ENCODE data around the gene ACSBG1.

Gene ACSBG1

DNA sequence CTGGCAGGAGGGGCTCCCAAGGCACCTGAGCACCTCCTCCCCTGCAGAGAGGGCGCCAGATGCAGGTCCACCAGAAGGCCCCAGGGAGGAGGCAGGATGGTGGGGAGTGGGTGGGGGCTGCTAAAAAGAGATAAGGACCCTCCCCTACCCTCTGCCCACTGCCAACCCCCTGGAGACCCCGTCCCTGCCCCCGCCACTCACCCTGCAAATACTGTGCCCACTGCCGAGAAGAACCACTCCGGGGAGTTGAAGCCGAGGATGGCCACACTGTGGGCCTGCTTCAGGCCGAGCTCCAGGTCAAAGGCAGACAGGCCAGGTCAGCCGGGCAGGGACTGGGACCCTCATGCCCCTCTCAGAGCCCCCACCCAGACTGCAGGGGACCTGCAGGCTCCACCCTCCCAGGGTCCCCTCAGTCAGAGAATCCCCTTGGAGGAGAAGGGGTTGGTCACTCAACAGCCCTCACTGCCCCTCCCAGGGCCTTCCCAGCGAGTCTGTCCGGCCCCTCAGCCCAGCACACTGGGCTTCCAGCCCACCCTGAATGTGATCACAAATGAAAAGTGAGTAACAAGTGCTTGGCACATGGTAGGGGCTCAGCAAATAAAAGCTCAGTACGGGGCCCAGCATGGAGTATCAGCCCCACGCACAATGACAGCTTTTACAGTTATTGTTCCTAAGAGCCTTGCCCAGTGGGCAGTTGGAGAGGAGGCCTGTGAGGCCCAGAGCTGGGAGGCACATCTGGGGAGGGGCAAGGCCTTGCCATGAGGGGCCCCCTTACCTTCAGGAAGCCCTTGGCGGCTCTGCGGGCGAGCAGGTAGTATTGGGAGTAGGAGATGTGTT lies 40.4 kb downstream of the ACSBG1 start:
- no peak overlapping the region for H3K4me3 ChIP-seq (ENCODE audit: low read length)
- no peak for TF ChIP-seq ZNF274 (IDR thresholded peaks at IDR 0.05; ENCODE audit: low read depth, low read length)

DNA sequence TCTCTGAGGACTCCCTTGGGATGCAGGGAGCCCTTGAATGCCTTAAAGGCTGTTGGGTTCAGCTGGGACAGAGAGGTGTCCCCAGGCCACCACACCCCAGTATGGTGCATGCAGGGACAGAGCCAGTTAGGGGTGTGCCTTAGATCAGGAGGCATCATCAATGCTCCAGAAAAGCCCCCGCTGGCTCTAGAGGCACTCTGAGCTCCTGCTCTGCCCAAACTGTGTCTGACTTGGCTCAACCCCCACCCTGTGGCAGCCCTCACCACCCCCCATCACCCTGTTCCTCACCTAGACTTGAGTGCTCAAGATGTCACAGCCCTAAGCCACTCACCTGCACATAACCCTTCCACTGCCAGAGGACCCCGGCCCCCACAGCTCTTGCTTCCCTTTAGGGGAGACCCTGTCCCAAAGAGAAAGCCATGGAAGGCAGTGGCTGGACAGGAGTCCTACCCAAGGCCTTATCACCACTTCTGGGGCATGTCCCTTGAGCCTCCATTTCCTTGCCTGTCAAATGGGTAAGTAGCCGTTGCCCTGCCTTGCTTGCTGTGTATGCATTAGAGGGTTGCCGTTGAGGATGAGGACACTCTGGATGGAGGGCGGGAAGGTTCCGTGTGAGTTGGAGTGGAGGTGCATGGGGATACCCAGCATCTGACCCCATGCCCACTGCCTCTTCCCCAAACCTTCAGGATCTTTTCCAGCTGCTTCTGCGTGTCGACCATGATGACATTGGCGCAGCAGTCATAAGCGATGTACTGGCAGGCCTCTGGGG lies 41.4 kb downstream of the ACSBG1 start:
- no peak for TF ChIP-seq ZNF274 (IDR thresholded peaks at IDR 0.05; ENCODE audit: low read depth, low read length)
- H3K4me3 ChIP-seq (ENCODE audit: low read length), result no peak overlapping the region

DNA sequence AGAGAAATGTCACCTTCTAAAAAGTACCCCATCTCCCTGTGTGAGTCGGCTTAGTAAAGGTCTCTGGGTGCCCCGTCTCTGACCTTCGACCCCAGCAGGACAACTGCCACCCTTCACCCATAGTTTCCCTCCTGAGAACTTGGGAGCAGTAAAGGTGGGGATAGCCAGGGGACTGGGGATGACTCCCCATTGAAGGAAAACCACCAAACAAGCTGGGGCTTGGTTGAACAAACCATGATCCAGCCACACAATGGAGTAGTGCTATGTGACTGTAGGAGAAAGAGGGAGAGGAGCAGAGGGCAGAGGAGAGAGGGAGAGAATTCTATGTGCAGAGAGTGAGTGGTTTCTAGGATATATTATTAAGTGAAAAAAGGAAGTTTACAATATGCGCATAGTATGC lies 51.5 kb downstream of the ACSBG1 start:
- no peak overlapping the region for H3K4me3 ChIP-seq (ENCODE audit: low read length)
- TF ChIP-seq ZNF274 (IDR thresholded peaks at IDR 0.05; ENCODE audit: low read depth, low read length), result no peak

DNA sequence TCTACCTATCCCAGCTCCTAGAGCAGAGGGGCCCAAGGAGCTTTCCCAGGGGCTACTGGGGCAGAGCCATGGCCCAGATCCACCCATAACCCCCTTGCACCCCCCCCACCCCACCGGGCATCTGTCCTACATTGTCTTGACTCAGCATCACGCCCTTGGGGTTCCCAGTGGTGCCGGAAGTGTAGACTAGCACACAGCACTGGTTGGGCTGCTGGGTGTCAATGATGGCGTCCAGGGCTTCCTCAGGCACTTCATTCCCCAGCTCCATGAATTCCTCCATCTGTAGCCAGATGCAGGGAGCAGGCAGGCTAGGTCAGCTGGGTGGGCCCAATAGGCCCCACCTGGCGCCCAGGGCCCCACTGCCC lies 52.0 kb downstream of the ACSBG1 start:
- no peak for TF ChIP-seq ZNF274 (IDR thresholded peaks at IDR 0.05; ENCODE audit: low read depth, low read length)
- H3K4me3 ChIP-seq (ENCODE audit: low read length), result no peak overlapping the region

DNA sequence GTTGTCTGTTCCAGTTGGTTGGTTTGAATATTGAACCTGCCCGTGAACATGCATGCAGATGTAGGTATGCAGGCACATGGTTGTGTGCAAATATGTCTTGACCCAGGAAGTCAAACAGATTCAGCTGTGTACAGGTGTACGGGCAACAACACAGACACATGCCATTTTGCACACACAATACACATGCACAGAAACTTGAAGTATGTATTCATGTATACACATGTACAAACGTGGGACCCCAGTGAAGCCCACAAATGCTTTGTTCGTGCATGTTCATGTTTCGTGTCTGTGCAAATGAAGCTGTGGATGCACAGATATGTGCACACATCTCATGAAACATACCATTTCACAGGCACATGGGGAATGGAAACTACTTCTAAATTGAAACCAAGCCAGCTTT lies 54.5 kb downstream of the ACSBG1 start:
- TF ChIP-seq ZNF274 (IDR thresholded peaks at IDR 0.05; ENCODE audit: low read depth, low read length), result no peak
- no peak overlapping the region for H3K4me3 ChIP-seq (ENCODE audit: low read length)

DNA sequence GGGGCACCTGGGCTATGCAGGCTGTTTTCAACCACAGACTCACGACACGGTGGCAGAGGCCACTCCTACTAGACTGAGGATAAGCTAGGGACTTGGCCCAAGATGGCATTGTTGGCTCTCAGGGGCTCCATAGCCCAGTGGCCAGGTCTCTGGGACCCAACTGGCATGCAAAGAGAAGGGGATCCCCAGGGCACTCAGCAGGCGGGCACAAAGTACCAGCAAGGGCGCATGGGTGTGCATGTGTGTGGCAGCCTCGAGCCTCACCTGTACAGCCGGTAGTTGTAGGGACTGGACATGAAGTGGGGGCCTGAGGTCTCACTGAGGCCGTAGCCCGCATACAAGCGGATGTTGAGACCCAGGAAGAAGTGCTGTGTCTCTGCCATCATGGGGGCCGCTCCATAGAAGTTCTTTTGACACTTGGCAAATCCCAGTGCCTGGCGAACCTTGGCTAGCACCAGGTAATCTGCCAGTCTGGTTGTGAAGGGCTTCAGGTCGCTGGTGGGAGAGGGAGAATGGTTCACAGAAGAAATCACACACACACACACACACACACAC lies 55.0 kb downstream of the ACSBG1 start:
- no peak overlapping the region for H3K4me3 ChIP-seq (ENCODE audit: low read length)
- no peak for TF ChIP-seq ZNF274 (IDR thresholded peaks at IDR 0.05; ENCODE audit: low read depth, low read length)

DNA sequence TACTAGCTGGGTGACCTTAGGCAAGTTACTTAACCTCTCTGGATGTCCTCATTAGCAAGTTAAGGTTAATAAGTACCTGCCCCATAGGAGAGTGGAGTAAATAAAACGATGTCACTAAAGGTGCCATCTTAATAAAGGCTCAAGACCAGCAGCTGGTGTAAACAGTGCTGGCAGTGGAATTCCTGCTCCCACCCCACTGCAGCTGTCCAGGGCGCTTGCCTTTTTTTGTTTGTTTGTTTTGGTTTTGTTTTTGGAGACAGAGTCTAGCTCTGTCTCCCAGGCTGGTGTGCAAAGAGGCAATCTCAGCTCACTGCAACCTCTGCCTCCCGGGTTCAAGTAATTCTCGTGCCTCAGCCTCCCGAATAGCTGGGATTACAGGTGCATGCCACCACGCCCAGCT lies 56.3 kb downstream of the ACSBG1 start:
- no peak overlapping the region for H3K4me3 ChIP-seq (ENCODE audit: low read length)
- TF ChIP-seq ZNF274 (IDR thresholded peaks at IDR 0.05; ENCODE audit: low read depth, low read length), result no peak

DNA sequence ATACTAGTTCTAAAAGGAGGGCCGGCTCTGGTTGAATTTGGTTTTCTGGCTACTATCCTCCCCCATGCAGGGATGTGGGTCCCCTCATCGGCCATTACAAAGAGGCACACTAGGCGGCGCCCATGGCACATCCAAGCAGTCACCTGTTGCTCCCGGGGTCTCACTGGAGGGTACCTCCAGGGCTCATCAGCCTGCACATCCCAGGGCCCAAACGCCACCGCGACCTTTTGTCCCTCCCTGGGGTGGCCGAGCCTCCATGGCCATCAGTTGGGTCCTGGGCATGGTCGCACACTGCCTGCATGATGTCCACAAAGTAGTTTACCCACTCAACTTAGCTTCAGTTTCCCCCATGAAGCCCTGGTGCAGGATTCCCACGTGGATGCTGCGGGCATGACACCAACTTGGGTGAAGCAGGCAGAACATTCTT lies 56.9 kb downstream of the ACSBG1 start:
- no peak for TF ChIP-seq ZNF274 (IDR thresholded peaks at IDR 0.05; ENCODE audit: low read depth, low read length)
- no peak overlapping the region for H3K4me3 ChIP-seq (ENCODE audit: low read length)

DNA sequence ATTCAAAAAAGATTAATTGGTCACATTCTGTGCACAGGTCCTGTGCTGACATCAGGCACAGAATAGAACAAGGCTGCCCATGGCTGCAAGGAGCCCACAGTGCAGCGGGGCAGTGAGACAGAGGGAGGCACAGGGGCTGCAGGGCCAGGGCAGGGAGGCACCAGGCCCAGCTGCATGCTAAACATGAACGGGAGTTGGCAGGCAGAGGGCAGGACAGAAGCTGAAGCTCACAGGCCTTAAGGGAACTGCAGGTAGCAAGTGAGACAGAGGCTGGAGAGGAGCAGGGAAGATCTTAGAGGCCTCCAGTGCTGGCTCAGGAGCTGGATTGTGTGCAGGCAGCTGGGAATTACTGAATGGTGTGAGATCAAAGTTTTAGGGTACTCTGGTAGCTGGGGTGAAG lies 59.0 kb downstream of the ACSBG1 start:
- no peak for TF ChIP-seq ZNF274 (IDR thresholded peaks at IDR 0.05; ENCODE audit: low read depth, low read length)
- no peak overlapping the region for H3K4me3 ChIP-seq (ENCODE audit: low read length)

DNA sequence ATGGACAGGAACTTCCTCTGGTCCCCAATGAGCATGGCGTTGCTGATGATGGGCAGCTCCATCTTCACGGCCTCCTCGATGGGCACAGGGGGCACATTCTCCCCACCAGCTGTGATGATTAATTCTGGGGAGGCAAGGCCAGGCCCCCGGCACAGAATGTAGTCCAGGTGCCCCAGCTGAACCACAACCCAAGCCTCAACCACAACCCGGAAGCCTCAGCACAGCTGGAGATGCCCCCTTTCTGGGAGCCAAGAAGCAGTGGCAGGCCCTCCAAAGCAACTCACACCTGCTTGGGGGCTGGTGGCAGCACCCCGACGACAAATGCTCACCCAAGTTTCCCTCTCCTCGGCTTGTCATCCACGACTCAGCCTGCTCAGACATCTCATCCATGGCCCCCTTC lies 60.0 kb downstream of the ACSBG1 start:
- no peak overlapping the region for H3K4me3 ChIP-seq (ENCODE audit: low read length)
- TF ChIP-seq ZNF274 (IDR thresholded peaks at IDR 0.05; ENCODE audit: low read depth, low read length), result no peak

DNA sequence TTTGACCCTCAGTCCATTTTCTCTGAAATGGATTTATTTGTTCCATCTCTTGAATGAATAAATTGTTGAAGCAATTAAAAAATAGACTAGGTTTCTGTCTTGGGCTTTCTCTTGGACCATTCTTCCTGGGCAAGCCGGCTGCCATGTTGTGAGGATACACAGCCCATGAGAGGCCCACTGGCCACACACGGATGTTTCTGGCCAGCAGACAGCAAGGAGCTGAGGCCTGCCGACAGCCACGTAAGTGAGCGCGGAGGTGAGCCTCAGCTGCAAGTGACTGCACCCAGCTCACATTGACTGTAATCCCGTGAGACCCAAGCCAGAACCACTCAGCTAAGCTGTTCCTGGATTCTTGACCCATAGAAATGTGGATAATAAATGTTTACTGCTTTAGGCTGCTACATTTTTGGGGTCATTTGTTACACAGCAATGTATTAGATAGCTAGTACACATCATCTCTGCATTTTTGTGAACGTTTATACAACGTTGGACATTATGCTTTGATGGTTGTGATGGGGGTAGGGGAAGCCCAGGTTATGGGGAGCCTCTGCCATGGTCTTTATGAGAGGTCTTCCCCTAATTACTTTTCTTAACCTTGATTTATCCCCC lies 62.4 kb downstream of the ACSBG1 start:
- TF ChIP-seq ZNF274 (IDR thresholded peaks at IDR 0.05; ENCODE audit: low read depth, low read length), result no peak
- no peak overlapping the region; the same call in 1 of the 2 replicates for H3K4me3 ChIP-seq (ENCODE audit: low read length)

DNA sequence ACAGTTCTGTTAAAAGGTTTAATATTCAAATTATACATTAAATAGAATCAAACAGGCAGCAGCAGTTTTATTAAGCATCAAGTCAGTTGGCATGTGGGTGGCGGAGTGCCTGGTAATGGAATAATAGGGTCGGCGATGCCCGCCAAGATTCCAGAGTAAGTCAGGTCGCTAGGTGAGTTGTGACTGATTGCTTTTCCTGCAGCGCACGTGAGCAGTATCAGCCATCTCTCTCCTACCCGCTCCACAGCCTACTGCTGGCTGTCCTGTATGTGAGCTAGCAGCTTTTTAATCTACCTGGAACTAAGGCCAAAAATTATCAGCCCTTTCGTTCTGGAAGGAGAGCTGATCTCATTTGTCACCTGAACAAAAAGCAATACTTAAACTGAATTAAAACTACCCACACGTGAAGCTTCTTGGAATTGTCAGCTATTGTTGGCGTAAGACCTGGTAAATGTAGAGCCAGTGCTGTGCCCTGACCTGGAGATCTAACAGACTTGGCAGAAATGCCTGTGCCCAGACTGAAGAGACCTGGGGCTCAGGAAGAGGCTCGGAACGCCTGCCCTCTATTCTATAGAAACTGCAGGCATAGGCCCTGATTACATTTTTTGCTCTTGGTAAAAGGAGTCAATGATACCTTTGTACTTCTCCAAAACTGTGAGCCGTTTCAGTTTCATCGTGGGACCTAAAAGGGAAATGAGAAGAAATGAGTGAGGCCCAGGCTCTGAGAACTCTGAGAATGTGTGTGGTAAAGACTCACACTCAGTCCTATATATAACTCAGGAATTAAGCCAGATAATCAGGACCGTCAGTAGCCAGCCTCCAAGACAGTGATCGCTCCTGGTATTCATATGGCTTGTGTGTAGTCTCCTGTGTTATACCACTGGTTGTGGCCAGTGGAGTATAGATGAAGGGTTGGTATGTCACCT lies 63.3 kb downstream of the ACSBG1 start:
- no peak for TF ChIP-seq ZNF274 (IDR thresholded peaks at IDR 0.05; ENCODE audit: low read depth, low read length)
- H3K4me3 ChIP-seq (ENCODE audit: low read length), result peak overlapping the region; percentile 37; the same call in 1 of the 2 replicates

DNA sequence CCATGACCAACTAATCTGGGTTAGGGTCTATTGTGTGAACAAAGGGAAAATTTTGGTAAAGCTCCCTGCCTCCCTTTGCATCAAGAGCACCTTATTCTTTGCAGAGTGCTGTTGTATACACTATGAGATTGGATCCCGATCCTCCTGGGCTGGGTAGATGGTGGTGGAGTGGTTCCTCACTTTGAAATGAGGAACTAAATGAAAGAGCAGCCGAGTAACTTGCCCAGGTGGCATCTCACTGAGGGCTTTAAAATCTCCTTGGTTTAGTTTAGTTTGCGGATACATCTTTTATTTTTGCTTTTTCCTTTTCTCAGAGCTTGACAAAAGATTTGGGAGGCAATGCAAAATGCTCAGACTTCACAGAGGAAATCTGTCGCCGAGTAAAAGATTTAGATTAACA lies 65.8 kb downstream of the ACSBG1 start:
- TF ChIP-seq ZNF274 (IDR thresholded peaks at IDR 0.05; ENCODE audit: low read depth, low read length), result no peak
- peak overlapping the region; percentile 29; the same call in 1 of the 2 replicates for H3K4me3 ChIP-seq (ENCODE audit: low read length)
